ENCODE measurements around the gene P2RX5. TPM values are rescaled to one million over a fixed set of nuclear protein-coding genes. Genes with fewer than 3 reads are reported as not detected.
"Not testable (repeated sequence)": the region's sequence is repeated elsewhere in the genome, so short reads cannot be mapped to it uniquely, and the experiment has no call there.

The P2RX5 gene
- total and polyA plus RNA-seq, 9 donors: 18.7 to 35.6 (median 22.8) TPM

- Histone ChIP-seq H3K9me3 (replicated peaks; ENCODE audit: control insufficient read depth, low read depth, low read length) (no peaks in the 10 kb centered on the region), H3K36me3 (ENCODE audit: control insufficient read depth, insufficient read depth, low read length) (peaks cover 2% of the 10 kb centered on the region), H3K27me3 (ENCODE audit: control insufficient read depth, insufficient read depth, low read length) (no peaks in the 10 kb centered on the region), H3K4me3 (ENCODE audit: low read length) (no peak overlapping the region), H3K4me1 (ENCODE audit: control insufficient read depth, insufficient read depth, low read length) (peaks cover 12% of the 10 kb centered on the region), H3K27ac (ENCODE audit: low read length) (no peak overlapping the region)
- DNase-seq: no peak
- WGBS (ENCODE audit: insufficient coverage): 43% methylated on average over 5 of the region's 9 CpGs
These were observed 36.3 kb upstream of the P2RX5 start for GRCh38 chr17:3732210-3732621.

DNA sequence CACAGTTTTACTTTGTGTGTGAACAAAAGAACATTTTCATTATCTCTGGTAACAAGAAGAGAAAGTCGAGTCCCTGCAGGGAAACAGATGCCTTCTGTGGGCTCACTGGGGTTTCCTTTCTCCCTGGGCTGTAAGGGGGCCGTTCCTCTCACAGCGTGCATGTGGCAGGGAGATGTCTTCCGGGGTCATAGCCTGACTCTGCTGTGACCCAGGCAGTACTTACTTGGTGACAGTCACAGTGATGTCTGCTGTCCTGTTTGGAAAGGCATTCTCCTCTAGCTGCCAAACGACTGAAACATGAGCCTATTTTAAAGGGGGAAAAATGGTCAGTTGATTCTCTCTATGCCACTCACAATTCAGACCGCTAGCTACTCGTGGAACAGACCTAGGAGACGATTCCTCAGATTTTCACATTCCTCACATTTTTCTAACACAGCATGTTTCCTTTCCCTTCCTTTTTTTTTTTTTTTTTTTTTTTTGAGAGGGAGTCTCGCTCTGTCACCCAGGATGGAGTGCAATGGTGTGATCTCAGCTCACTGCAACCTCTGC is 35.0 kb upstream of the P2RX5 start:
- DNase-seq: peak; percentile 16
- peaks cover 11% of the 10 kb centered on the region for H3K36me3 ChIP-seq (ENCODE audit: control insufficient read depth, insufficient read depth, low read length)
- H3K27ac ChIP-seq (ENCODE audit: low read length): no peak overlapping the region
- 40% methylated on average over 1 of the region's 9 CpGs for WGBS (ENCODE audit: insufficient coverage)
- H3K4me1 ChIP-seq (ENCODE audit: control insufficient read depth, insufficient read depth, low read length): peaks cover 12% of the 10 kb centered on the region
- H3K27me3 ChIP-seq (ENCODE audit: control insufficient read depth, insufficient read depth, low read length): no peaks in the 10 kb centered on the region
- no peaks in the 10 kb centered on the region for H3K9me3 ChIP-seq (replicated peaks; ENCODE audit: control insufficient read depth, low read depth, low read length)
- no peak overlapping the region for H3K4me3 ChIP-seq (ENCODE audit: low read length)

DNA sequence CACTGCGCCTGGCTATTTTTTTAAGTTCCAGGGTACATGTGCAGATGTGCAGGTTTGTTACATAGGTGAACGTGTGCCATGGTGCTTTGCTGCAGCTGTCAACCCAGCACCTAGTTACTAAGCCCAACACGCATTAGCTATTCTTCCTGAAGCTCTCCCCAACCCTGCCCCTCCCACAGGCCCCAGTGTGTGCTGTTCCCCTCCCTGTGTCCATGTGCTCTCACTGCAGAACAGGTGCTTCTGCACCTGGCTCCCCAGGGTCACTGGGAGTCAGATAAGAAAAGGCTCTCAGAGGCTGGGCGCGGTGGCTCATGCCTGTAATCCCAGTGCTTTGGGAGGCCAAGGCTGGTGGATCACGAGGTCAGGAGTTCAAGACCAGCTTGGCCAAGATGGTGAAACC is 33.9 kb upstream of the P2RX5 start:
- no peak overlapping the region for H3K4me3 ChIP-seq (ENCODE audit: low read length)
- peaks cover 13% of the 10 kb centered on the region for H3K4me1 ChIP-seq (ENCODE audit: control insufficient read depth, insufficient read depth, low read length)
- 75% methylated on average over 5 of the region's 6 CpGs for WGBS (ENCODE audit: insufficient coverage)
- H3K27ac ChIP-seq (ENCODE audit: low read length): no peak overlapping the region
- DNase-seq: no peak
- no peaks in the 10 kb centered on the region for H3K27me3 ChIP-seq (ENCODE audit: control insufficient read depth, insufficient read depth, low read length)
- peaks cover 15% of the 10 kb centered on the region for H3K36me3 ChIP-seq (ENCODE audit: control insufficient read depth, insufficient read depth, low read length)
- H3K9me3 ChIP-seq (replicated peaks; ENCODE audit: control insufficient read depth, low read depth, low read length): no peaks in the 10 kb centered on the region

DNA sequence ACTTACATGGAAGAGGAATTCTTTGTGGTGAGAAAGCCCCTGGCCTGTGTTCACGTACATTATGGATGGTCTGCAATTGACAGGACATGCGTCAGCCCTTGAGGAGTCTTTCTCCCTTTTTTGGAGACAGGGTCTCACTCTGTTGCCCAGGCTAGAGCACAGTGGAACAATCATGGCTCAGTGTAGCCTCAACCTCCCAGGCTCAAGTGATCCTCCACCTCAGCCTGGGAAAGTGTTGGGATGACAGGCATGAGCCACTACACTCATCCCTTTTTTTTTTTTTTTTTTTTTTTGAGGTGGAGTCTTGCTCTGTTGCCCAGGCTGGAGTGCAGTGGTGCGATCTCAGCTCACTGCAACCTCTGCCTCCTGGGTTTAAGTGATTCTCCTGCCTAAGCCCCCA is 32.1 kb upstream of the P2RX5 start:
- 93% methylated on average over 3 of the region's 3 CpGs for WGBS (ENCODE audit: insufficient coverage)
- not testable (repeated sequence) for H3K9me3 ChIP-seq (replicated peaks; ENCODE audit: control insufficient read depth, low read depth, low read length); H3K27me3 ChIP-seq (ENCODE audit: control insufficient read depth, insufficient read depth, low read length); H3K27ac ChIP-seq (ENCODE audit: low read length); DNase-seq; H3K4me3 ChIP-seq (ENCODE audit: low read length)
- Histone ChIP-seq H3K4me1 (ENCODE audit: control insufficient read depth, insufficient read depth, low read length) (peaks cover 18% of the 10 kb centered on the region), H3K36me3 (ENCODE audit: control insufficient read depth, insufficient read depth, low read length) (peaks cover 15% of the 10 kb centered on the region)

GRCh38 chr17:3727041-3727440 is 31.1 kb upstream of the P2RX5 start:
- WGBS (ENCODE audit: insufficient coverage): 67% methylated on average over 1 of the region's 2 CpGs

GRCh38 chr17:3724378-3725077 is 28.6 kb upstream of the P2RX5 start:
- DNase-seq: no peak
- Histone ChIP-seq H3K36me3 (ENCODE audit: control insufficient read depth, insufficient read depth, low read length) (peaks cover 25% of the 10 kb centered on the region), H3K27me3 (ENCODE audit: control insufficient read depth, insufficient read depth, low read length) (no peaks in the 10 kb centered on the region), H3K4me1 (ENCODE audit: control insufficient read depth, insufficient read depth, low read length) (peaks cover 18% of the 10 kb centered on the region), H3K9me3 (replicated peaks; ENCODE audit: control insufficient read depth, low read depth, low read length) (no peaks in the 10 kb centered on the region), H3K27ac (ENCODE audit: low read length) (no peak overlapping the region), H3K4me3 (ENCODE audit: low read length) (peak overlapping the region; percentile 97)
- 8% methylated on average over 22 of the region's 27 CpGs for WGBS (ENCODE audit: insufficient coverage)

More at GRCh38 chr17:3727041-3727440, 31.1 kb upstream of the P2RX5 start:
- no peak for DNase-seq
- Histone ChIP-seq H3K27ac (ENCODE audit: low read length) (no peak overlapping the region), H3K4me3 (ENCODE audit: low read length) (no peak overlapping the region), H3K27me3 (ENCODE audit: control insufficient read depth, insufficient read depth, low read length) (no peaks in the 10 kb centered on the region), H3K9me3 (replicated peaks; ENCODE audit: control insufficient read depth, low read depth, low read length) (no peaks in the 10 kb centered on the region), H3K4me1 (ENCODE audit: control insufficient read depth, insufficient read depth, low read length) (peaks cover 23% of the 10 kb centered on the region), H3K36me3 (ENCODE audit: control insufficient read depth, insufficient read depth, low read length) (peaks cover 15% of the 10 kb centered on the region)

DNA sequence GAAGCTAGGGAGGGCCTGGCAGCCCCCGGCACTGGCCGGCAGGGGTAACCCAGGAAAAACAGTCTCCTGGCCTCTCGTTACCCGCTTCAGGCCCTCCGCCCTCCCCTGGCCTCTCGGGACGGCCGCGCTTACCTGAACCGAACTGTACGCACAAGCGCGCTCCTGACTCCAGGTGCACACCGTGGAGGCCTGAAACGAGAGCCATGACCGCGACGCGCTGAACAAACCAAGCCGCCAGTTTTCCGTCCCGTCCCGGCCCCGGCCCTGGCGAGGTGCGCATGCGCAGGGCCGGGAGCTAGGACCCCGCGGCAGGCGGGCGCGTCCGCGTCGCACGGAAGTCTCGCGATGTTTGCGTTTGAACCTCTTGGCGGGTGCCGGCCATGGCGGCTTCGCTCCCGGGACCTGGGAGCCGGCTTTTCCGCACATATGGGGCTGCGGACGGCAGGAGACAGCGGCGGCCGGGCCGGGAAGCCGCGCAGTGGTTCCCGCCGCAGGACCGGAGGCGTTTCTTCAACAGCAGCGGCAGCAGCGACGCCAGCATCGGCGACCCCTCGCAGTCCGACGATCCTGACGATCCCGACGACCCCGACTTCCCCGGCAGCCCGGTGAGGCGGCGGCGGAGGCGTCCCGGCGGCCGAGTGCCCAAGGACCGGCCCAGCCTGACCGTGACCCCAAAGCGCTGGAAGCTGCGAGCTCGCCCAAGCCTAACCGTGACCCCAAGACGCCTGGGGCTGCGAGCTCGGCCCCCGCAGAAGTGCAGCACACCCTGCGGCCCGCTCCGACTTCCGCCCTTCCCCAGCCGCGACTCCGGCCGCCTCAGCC is 27.8 kb upstream of the P2RX5 start, which contains the start of gene HASPIN:
Gene HASPIN, plus strand, starts transcription at position 348 of the 822 bp plus-strand sequence. Its CDS starts 33 bp downstream, at position 381.
- Histone ChIP-seq H3K36me3 (ENCODE audit: control insufficient read depth, insufficient read depth, low read length) (peaks cover 26% of the 10 kb centered on the region), H3K4me1 (ENCODE audit: control insufficient read depth, insufficient read depth, low read length) (peaks cover 18% of the 10 kb centered on the region), H3K27ac (ENCODE audit: low read length) (peak within 1 kb of the TSS; percentile 85), H3K9me3 (replicated peaks; ENCODE audit: control insufficient read depth, low read depth, low read length) (no peaks in the 10 kb centered on the region), H3K4me3 (ENCODE audit: low read length) (peak within 1 kb of the TSS; percentile 97), H3K27me3 (ENCODE audit: control insufficient read depth, insufficient read depth, low read length) (no peaks in the 10 kb centered on the region)
- under 1% methylated on average over 98 of the region's 98 CpGs for WGBS (ENCODE audit: insufficient coverage)
- peak; percentile 96 for DNase-seq

- 3% methylated on average over 12 of the region's 13 CpGs for WGBS (ENCODE audit: insufficient coverage)
- no peaks in the 10 kb centered on the region for H3K27me3 ChIP-seq (ENCODE audit: control insufficient read depth, insufficient read depth, low read length)
- H3K36me3 ChIP-seq (ENCODE audit: control insufficient read depth, insufficient read depth, low read length): peaks cover 32% of the 10 kb centered on the region
- H3K4me1 ChIP-seq (ENCODE audit: control insufficient read depth, insufficient read depth, low read length): peaks cover 18% of the 10 kb centered on the region
- H3K4me3 ChIP-seq (ENCODE audit: low read length): peak overlapping the region; percentile 97
- peak overlapping the region; percentile 85 for H3K27ac ChIP-seq (ENCODE audit: low read length)
- no peaks in the 10 kb centered on the region for H3K9me3 ChIP-seq (replicated peaks; ENCODE audit: control insufficient read depth, low read depth, low read length)
- no peak for DNase-seq
These were observed 27.2 kb upstream of the P2RX5 start for GRCh38 chr17:3723188-3723555.

- DNase-seq: no peak
- Histone ChIP-seq H3K27ac (ENCODE audit: low read length) (peak overlapping the region; percentile 85), H3K9me3 (replicated peaks; ENCODE audit: control insufficient read depth, low read depth, low read length) (no peaks in the 10 kb centered on the region), H3K4me1 (ENCODE audit: control insufficient read depth, insufficient read depth, low read length) (peaks cover 18% of the 10 kb centered on the region), H3K4me3 (ENCODE audit: low read length) (peak overlapping the region; percentile 97), H3K27me3 (ENCODE audit: control insufficient read depth, insufficient read depth, low read length) (no peaks in the 10 kb centered on the region), H3K36me3 (ENCODE audit: control insufficient read depth, insufficient read depth, low read length) (peaks cover 36% of the 10 kb centered on the region)
- WGBS (ENCODE audit: insufficient coverage): 36% methylated on average over 6 of the region's 6 CpGs
These were observed 26.8 kb upstream of the P2RX5 start for GRCh38 chr17:3722716-3723115.

DNA sequence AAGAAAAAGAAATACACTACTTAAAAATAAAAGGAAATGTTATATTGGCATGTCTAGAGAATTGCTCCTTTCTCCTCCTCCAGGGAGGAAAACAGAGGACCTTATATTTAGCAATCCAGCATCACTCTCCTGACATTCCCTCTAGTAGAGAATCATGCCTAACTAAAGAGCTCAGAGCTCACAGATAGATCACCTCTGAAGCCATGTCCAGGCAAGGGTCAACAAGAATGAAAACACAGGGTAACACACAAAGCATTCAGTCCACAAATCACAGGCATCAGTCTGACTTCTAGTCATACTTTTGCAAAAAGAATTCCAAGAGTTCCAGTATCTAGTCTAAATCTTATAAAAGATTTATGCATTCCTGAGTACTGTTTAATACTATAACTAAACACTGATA is 23.3 kb upstream of the P2RX5 start:
- no peak for DNase-seq
- H3K27me3 ChIP-seq (ENCODE audit: control insufficient read depth, insufficient read depth, low read length): no peaks in the 10 kb centered on the region
- no peak overlapping the region for H3K4me3 ChIP-seq (ENCODE audit: low read length)
- H3K27ac ChIP-seq (ENCODE audit: low read length): no peak overlapping the region
- peaks cover 51% of the 10 kb centered on the region for H3K36me3 ChIP-seq (ENCODE audit: control insufficient read depth, insufficient read depth, low read length)
- H3K9me3 ChIP-seq (replicated peaks; ENCODE audit: control insufficient read depth, low read depth, low read length): no peaks in the 10 kb centered on the region
- peaks cover 9% of the 10 kb centered on the region for H3K4me1 ChIP-seq (ENCODE audit: control insufficient read depth, insufficient read depth, low read length)
